GM21381 (cell line): ENCODE results near the gene TCN1.

Source experiments
- ATAC-seq: cut with Tn5 transposase; IDR thresholded peaks from one replicate; pipeline ENCODE4 v1.9.1; 2021; ENCODE audit warnings: mild to moderate bottlenecking, moderate library complexity; ENCODE audit not compliant: unreplicated experiment

Gene TCN1

DNA sequence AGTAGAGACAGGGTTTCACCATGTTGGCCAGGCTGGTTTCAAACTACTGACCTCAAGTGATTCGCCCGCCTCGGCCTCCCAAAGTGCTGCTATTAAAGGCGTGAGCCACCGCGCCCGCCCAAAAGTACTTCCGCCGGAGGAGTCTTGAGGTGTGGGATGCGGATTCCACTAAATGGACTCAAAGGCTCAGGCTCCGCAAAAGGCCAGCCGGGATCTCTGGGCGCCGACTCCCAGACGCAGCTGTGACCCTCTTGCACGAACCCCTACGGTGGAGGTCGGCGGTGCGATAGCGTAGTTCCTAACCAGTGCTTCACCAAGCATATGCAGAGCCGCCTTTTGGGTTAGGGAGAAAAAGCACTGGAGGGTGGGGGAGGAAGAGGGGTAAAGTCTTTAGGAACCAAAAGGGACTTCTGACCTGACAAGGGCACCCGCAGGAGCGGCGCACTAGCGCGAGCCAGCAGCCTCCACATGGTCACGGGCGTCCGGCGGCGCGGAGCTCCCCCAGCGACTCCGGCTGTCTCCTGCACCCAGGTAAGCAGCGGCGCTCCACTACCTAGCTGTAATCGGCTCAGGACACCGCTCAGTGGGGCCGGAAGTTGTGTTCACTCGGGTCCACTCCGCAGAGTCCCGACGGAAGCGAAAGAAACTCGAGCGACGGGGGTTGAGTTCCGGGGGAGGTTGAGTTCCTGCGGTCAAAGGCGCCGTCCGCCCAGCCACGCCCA is 55.9 kb downstream of the TCN1 start, which contains the start of gene MRPL16:
TSS of gene MRPL16 (minus strand) at position 590 of the 722 bp plus-strand sequence. CDS start at position 470, 120 bp downstream.
- peak; percentile 96 for ATAC-seq

- no peak for ATAC-seq
Observed at GRCh38 chr11:59807047-59807610, 59.2 kb downstream of the TCN1 start.

DNA sequence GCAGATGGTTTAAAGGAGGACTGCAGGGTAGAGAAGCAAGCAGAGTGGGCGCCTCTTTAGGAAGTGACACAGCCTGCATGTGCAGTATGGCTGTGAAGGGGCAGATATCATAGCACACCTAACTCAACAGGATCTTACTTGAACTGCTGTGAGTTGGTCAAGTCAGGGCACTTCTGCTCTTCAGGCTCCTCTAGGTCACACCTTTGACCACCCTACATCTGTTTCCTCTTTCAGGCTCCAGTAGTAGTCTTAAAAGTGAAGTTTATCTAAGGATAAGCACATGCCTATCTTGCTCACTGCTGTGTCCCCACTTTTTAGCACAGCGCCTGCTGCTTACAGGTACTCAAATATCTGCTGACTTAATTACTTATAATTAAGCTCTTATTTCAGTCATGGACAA is 62.2 kb downstream of the TCN1 start:
- no peak for ATAC-seq
